B cell (primary cell): ENCODE measurements around the gene BSG. TPM values are rescaled to one million over a fixed set of nuclear protein-coding genes. Genes with fewer than 3 reads are reported as not detected.

Source experiments
- ATAC-seq: fragments of 200-7000 bp; cut with Tn5 transposase; one replicate; pipeline ENCODE4 v1.10.0; 2021; ENCODE audit warnings: low read depth, mild to moderate bottlenecking, moderate number of reproducible peaks, moderate library complexity
- CTCF ChIA-PET: fragments of 350-600 bp; sonication (Branson Sonifier 250); formaldehyde crosslinking; loops from one replicate; lab custom pipeline; 2021; ENCODE audit warnings: antibody characterized with exemption, inconsistent platforms; lab: Charles Lee
- POLR2A ChIA-PET: fragments of 350-600 bp; sonication (Branson Sonifier 250); formaldehyde crosslinking; loops from one replicate; lab custom pipeline; 2021; ENCODE audit warnings: antibody characterized with exemption; lab: Charles Lee
- DNase-seq: peaks from one replicate; pipeline ENCODE4 v3.0.0; 2013
- H2AFZ ChIP-seq: 2 replicates; pipeline ENCODE4 v1.6.1; 2012; ENCODE audit warnings: mild to moderate bottlenecking, low read depth, low read length; ENCODE audit not compliant: insufficient read depth, poor library complexity, severe bottlenecking
- H3K27ac ChIP-seq, 2 donors: 1 replicate in 1 of 2; 2 replicates in 1 of 2; pipeline ENCODE4 v1.5.1; 2012 to 2013; ENCODE audit warnings: low read length in 2 of 2, mild to moderate bottlenecking in 2 of 2, moderate library complexity in 1 of 2
- H3K27me3 ChIP-seq, 4 experiments: fragments of 200-600 bp in 1 of 4; sonication (generic) in 1 of 4; replicated peaks in 1 of 4; 1 replicate in 2 of 4; 2 replicates in 2 of 4; pipeline versions ENCODE4 v1.6.1 to v1.7.0; 2013 to 2016; ENCODE audit warnings: low read length in 3 of 4, mild to moderate bottlenecking in 2 of 4, mixed read lengths in 1 of 4, moderate library complexity in 1 of 4; ENCODE audit not compliant: insufficient read depth in 4 of 4, control insufficient read depth in 3 of 4; ENCODE audit errors: control extremely low read depth in 1 of 4
- H3K36me3 ChIP-seq, 2 experiments: replicated peaks in 1 of 2; 1 replicate in 1 of 2; 2 replicates in 1 of 2; pipeline versions ENCODE4 v1.6.1 to v1.7.1; 2013; ENCODE audit warnings: low read length in 1 of 2; ENCODE audit not compliant: insufficient read depth in 2 of 2, control insufficient read depth in 1 of 2; ENCODE audit errors: control extremely low read depth in 1 of 2, extremely low read depth in 1 of 2
- H3K4me1 ChIP-seq, 2 donors: fragments of 200-600 bp in 1 of 2; sonication (generic) in 1 of 2; 1 replicate in 1 of 2; 2 replicates in 1 of 2; pipeline versions ENCODE4 v1.5.1 to v1.6.1; 2013 to 2017; ENCODE audit warnings: low read length in 2 of 2; ENCODE audit not compliant: control insufficient read depth in 2 of 2, insufficient read depth in 2 of 2
- H3K4me2 ChIP-seq: replicated peaks from 2 replicates; pipeline ENCODE3; 2012; ENCODE audit warnings: mild to moderate bottlenecking, low read depth, low read length; ENCODE audit not compliant: poor library complexity, severe bottlenecking
- H3K4me3 ChIP-seq, 5 experiments: fragments of 200-600 bp in 1 of 5; sonication (generic) in 1 of 5; 1 replicate in 3 of 5; 2 replicates in 2 of 5; pipeline versions ENCODE4 v1.5.1 to v1.7.0; 2011 to 2016; ENCODE audit warnings: low read length in 4 of 5, mild to moderate bottlenecking in 4 of 5, low read depth in 2 of 5, control low read depth in 1 of 5, moderate library complexity in 1 of 5; ENCODE audit not compliant: insufficient read depth in 1 of 5; ENCODE audit errors: control extremely low read depth in 1 of 5, extremely low read depth in 1 of 5
- H3K79me2 ChIP-seq: fragments of 200-600 bp; sonication (generic); one replicate; pipeline ENCODE4 v1.6.0; 2016; ENCODE audit warnings: low read length; ENCODE audit not compliant: control insufficient read depth, insufficient read depth
- H3K9ac ChIP-seq: fragments of 200-600 bp; sonication (generic); 2 replicates; pipeline ENCODE4 v1.6.1; 2017; ENCODE audit warnings: mild to moderate bottlenecking, low read length, moderate library complexity
- H3K9me3 ChIP-seq, 3 donors: one replicate each; pipeline versions ENCODE4 v1.6.1 to v1.7.1; 2013; ENCODE audit warnings: low read length in 2 of 3; ENCODE audit not compliant: control insufficient read depth in 2 of 3, insufficient read depth in 1 of 3; ENCODE audit errors: control extremely low read depth in 1 of 3
- H4K20me1 ChIP-seq: 2 replicates; pipeline ENCODE4 v1.6.0; 2012; ENCODE audit warnings: mild to moderate bottlenecking, low read length; ENCODE audit not compliant: insufficient read depth, control insufficient read depth, poor library complexity, severe bottlenecking
- H3K27ac Mint-ChIP-seq: one replicate; pipeline ENCODE4 v1.8.0; 2021; ENCODE audit warnings: mixed read lengths
- H3K27me3 Mint-ChIP-seq: one replicate; pipeline ENCODE4 v1.8.0; 2021; ENCODE audit warnings: mixed read lengths
- H3K4me1 Mint-ChIP-seq: one replicate; pipeline ENCODE4 v1.8.0; 2021; ENCODE audit warnings: mixed read lengths
- H3K4me3 Mint-ChIP-seq: one replicate; pipeline ENCODE4 v1.8.0; 2021; ENCODE audit warnings: mixed read lengths
- H3K9me3 Mint-ChIP-seq: one replicate; pipeline ENCODE4 v1.8.0; 2022; ENCODE audit warnings: mixed read lengths; ENCODE audit not compliant: insufficient read depth
- CTCF ChIP-seq: fragments of 200-600 bp; IDR thresholded peaks from one replicate; pipeline ENCODE4 v1.8.0; 2022; ENCODE audit warnings: antibody characterized with exemption, mild to moderate bottlenecking
- EZH2 ChIP-seq: IDR thresholded peaks from 2 replicates; pipeline ENCODE4 v1.6.1; 2012; ENCODE audit warnings: borderline replicate concordance, low read depth, mild to moderate bottlenecking, moderate library complexity, low read length; ENCODE audit not compliant: insufficient read depth, poor library complexity, severe bottlenecking
- WGBS: methylation state at CpG from one replicate; pipeline ENCODE4 v1.1.5; 2013; ENCODE audit warnings: missing lambda C conversion rate; ENCODE audit not compliant: insufficient coverage; 5-methylcytosine and 5-hydroxymethylcytosine counted together
- intact Hi-C: fragments of 100-400 bp; cut with micrococcal nuclease; formaldehyde crosslinking; loops from one replicate; pipeline ENCODE4 v1.10.0; 2022
- polyA plus RNA-seq: library from polyadenylated mRNA; depleted of rRNA; stranded (reverse); fragments of >200 nt; gene quantifications from 2 replicates; pipeline ENCODE4 v1.2.3, GENCODE V29; 2012
- total RNA-seq, 2 donors: library from RNA; stranded (reverse); fragments of 120-200 nt in 1 of 2; gene quantifications; 1 replicate in 1 of 2; 2 replicates in 1 of 2; pipeline versions ENCODE4 v1.2.3 to v1.2.4, GENCODE V29; 2013 to 2022

Gene BSG
- total and polyA plus RNA-seq, 2 donors (not counting 1 experiment from before 2014, with no cell fraction given), result 82.1 to 131 TPM

GRCh38 chr19:532561-533363 is 39.6 kb upstream of the BSG start:
- Histone ChIP-seq H2AFZ (peak overlapping the region; percentile 69), H3K36me3 (peaks cover 0 to 16% of the 10 kb centered on the region in 2 experiments), H3K27me3 (no peaks in the 10 kb centered on the region), H4K20me1 (peaks cover 49% of the 10 kb centered on the region), H3K9me3 (peaks cover 0 to 8% (median 0%) of the 10 kb centered on the region in 3 donors), H3K4me3 (peak overlapping the region; percentile 31 to 92 (median 75)), H3K9ac (peak overlapping the region; percentile 80), H3K4me1 (peaks cover 12 to 25% of the 10 kb centered on the region in 2 donors), H3K4me2 (peak overlapping the region; percentile 100), H3K79me2 (peaks cover 47% of the 10 kb centered on the region), H3K27ac (peak overlapping the region in 1 of 2 donors; percentile 63)
- 3% methylated on average over 47 of the region's 47 CpGs for WGBS
- peak; percentile 68 for DNase-seq
- TF ChIP-seq CTCF (peak; percentile 57), EZH2 (no peak)
- ChIA-PET POLR2A (interaction anchor here (0.6 to 2.0 kb wide), 3 partner anchors 22 to 52 kb away, joined by 3 to 5 read pairs (median 5); no protein-coding TSS in a partner anchor), CTCF (interaction anchor here (0.5 to 3.8 kb wide), 3 partner anchors 22 to 1623 kb away, joined by 3 to 24 read pairs (median 8); no protein-coding TSS in a partner anchor)
- intact Hi-C loops, result no loop called here
- Mint-ChIP-seq H3K4me3 (peak overlapping the region; percentile 79), H3K27ac (peak overlapping the region; percentile 47), H3K27me3 (peaks cover 3% of the 10 kb centered on the region), H3K9me3 (no peaks in the 10 kb centered on the region), H3K4me1 (peaks cover 13% of the 10 kb centered on the region)
- ATAC-seq, result no peak
